Measurements from ENCODE around the gene NTM.

NTM gene

GRCh38 chr11:132106096-132106982 is 735.9 kb downstream of the NTM start:
- DNase-seq = no peak

- DNase-seq = no peak
These were observed 740.9 kb downstream of the NTM start for GRCh38 chr11:132111316-132111715.

- no peak for DNase-seq
These were observed 741.4 kb downstream of the NTM start for GRCh38 chr11:132111838-132112237.

GRCh38 chr11:132112846-132113245 is 742.4 kb downstream of the NTM start:
- DNase-seq = no peak

- peak in 1 of 2 donors; percentile 29 for DNase-seq
These were observed 743.8 kb downstream of the NTM start for GRCh38 chr11:132114185-132114584.

- DNase-seq = no peak
These were observed 744.3 kb downstream of the NTM start for GRCh38 chr11:132114743-132115142.

GRCh38 chr11:132115454-132115853 is 745.0 kb downstream of the NTM start:
- no peak for DNase-seq

GRCh38 chr11:132116516-132116915 is 746.1 kb downstream of the NTM start:
- no peak for DNase-seq

GRCh38 chr11:132118661-132119060 is 748.2 kb downstream of the NTM start:
- no peak for DNase-seq

GRCh38 chr11:132119573-132119972 is 749.2 kb downstream of the NTM start:
- no peak for DNase-seq

GRCh38 chr11:132122735-132123134 is 752.3 kb downstream of the NTM start:
- DNase-seq = no peak

GRCh38 chr11:132123449-132123848 is 753.0 kb downstream of the NTM start:
- no peak for DNase-seq

- no peak for DNase-seq
These were observed 753.7 kb downstream of the NTM start for GRCh38 chr11:132123854-132124835.

GRCh38 chr11:132125988-132126871 is 755.8 kb downstream of the NTM start:
- peak; percentile 27 to 44 for DNase-seq

- DNase-seq = peak in 1 of 2 donors; percentile 42
These were observed 756.8 kb downstream of the NTM start for GRCh38 chr11:132126973-132127899.

- DNase-seq = no peak
These were observed 757.5 kb downstream of the NTM start for GRCh38 chr11:132127900-132128288.

- no peak for DNase-seq
These were observed 760.6 kb downstream of the NTM start for GRCh38 chr11:132131047-132131446.

- no peak for DNase-seq
These were observed 761.5 kb downstream of the NTM start for GRCh38 chr11:132131961-132132360.

- no peak for DNase-seq
These were observed 763.9 kb downstream of the NTM start for GRCh38 chr11:132134322-132134721.

- DNase-seq = no peak
These were observed 767.0 kb downstream of the NTM start for GRCh38 chr11:132137289-132137980.

GRCh38 chr11:132137981-132138313 is 767.5 kb downstream of the NTM start:
- no peak for DNase-seq

Data from inflammatory macrophage treated with lipopolysaccharide for 1 hour (primary cell).